ENCODE results near the gene ESRRA. TPM values are rescaled to one million over a fixed set of nuclear protein-coding genes. Genes with fewer than 3 reads are reported as not detected.

The ESRRA gene
- total and polyA plus RNA-seq, 9 of the 15 experiments (the other 6 are each of a cell fraction or from before 2014, with no cell fraction given): 0.27 to 89.7 (median 23.7) TPM

DNA sequence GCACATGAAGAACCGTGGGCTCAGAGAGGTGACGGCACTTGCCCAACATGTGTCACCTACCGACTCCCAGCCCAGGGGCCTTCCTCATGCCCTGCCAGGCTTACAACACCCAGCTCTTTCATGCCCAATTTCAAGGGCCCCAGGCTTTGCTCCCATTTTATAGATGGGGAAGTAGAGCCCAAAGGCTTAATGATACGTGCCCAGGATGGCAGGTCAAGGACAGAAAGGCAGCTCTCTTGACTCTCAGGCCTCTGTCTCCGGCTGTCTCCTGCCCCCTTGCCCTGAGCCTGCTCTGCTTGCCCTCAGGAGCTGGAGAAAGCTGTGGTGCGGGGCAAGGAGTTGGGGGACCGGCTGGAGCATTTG is 43.7 kb downstream of the ESRRA start:
- CTCF ChIA-PET (ENCODE audit: low intra/inter-chr PET ratio): no interaction called here
- Histone ChIP-seq H3K9me3 (replicated peaks; ENCODE audit: control insufficient read depth, insufficient read depth, low read depth, low read length) (no peaks in the 10 kb centered on the region), H3K36me3 (ENCODE audit: control insufficient read depth, insufficient read depth, low read length) (no peaks in the 10 kb centered on the region), H3K27ac (ENCODE audit: extremely low read depth, low read depth, low read length) (no peak overlapping the region), H4K20me1 (replicated peaks; ENCODE audit: control insufficient read depth, insufficient read depth, low read length) (no peaks in the 10 kb centered on the region), H3K4me1 (replicated peaks in 1 of 2; ENCODE audit: control insufficient read depth in 2 of 2, insufficient read depth in 2 of 2, low read length in 2 of 2) (peaks cover 2 to 60% of the 10 kb centered on the region in 2 experiments; a peak in 4 of 5 replicates), H3K9ac (ENCODE audit: insufficient read depth in 1 of 2, low read depth in 2 of 2, low read length in 2 of 2) (peak overlapping the region in 1 of 2 experiments; percentile 68; a peak in 1 of 4 replicates), H3K79me2 (ENCODE audit: control insufficient read depth, insufficient read depth, low read length) (no peaks in the 10 kb centered on the region), H2AFZ (ENCODE audit: low read depth, low read length) (no peak overlapping the region), H3K4me3 (no peak overlapping the region), H3K27me3 (ENCODE audit: control insufficient read depth in 2 of 2, insufficient read depth in 2 of 2, low read length in 2 of 2) (no peaks in the 10 kb centered on the region), H3K4me2 (ENCODE audit: insufficient read depth, low read length) (no peak overlapping the region), H3K9me1 (ENCODE audit: control insufficient read depth, insufficient read depth, low read length) (no peaks in the 10 kb centered on the region)
- WGBS (ENCODE audit: insufficient coverage, low coverage, missing lambda C conversion rate): 68% methylated on average over 7 of the region's 7 CpGs
- intact Hi-C loops (cut with micrococcal nuclease): no loop called here
- TF ChIP-seq BCOR (IDR thresholded peaks at IDR 0.05): peak; percentile 52; the same call in 1 of the 2 replicates
- peak in 1 of 2 experiments; percentile 22; a peak in 1 of 4 replicates for TF ChIP-seq KDM1A (IDR thresholded peaks at IDR 0.05)
- no peak for TF ChIP-seq ZNF165 (CRISPR knock-in tag; IDR thresholded peaks at IDR 0.05; ENCODE audit: borderline replicate concordance)
- in situ Hi-C loops (cut with MboI): no loop called here
- DNase-seq (ENCODE audit: extremely low read depth in 1 of 4, low spot score in 3 of 4): no peak
- FAIRE-seq: no peak
- ATAC-seq: no peak
- POLR2A ChIA-PET: interaction anchor here (0.6 to 1.4 kb wide), 3 partner anchors 31 to 352 kb away, joined by 3 to 6 read pairs (median 3); partner anchors contain the start of genes PRDX5 and TRMT112
- no TSS peak for BruUV-seq (replicated peaks)

GRCh38 chr11:64349404-64349803 is 44.1 kb downstream of the ESRRA start:
- no peaks in the 10 kb centered on the region for H3K27me3 ChIP-seq (ENCODE audit: control insufficient read depth in 2 of 2, insufficient read depth in 2 of 2, low read length in 2 of 2)
- H3K36me3 ChIP-seq (ENCODE audit: control insufficient read depth, insufficient read depth, low read length): no peaks in the 10 kb centered on the region
- 51% methylated on average over 9 of the region's 11 CpGs for WGBS (ENCODE audit: insufficient coverage, low coverage, missing lambda C conversion rate)
- peaks cover 2 to 60% of the 10 kb centered on the region in 2 experiments; a peak in 4 of 5 replicates for H3K4me1 ChIP-seq (replicated peaks in 1 of 2; ENCODE audit: control insufficient read depth in 2 of 2, insufficient read depth in 2 of 2, low read length in 2 of 2)
- no peak for ATAC-seq
- H3K9me1 ChIP-seq (ENCODE audit: control insufficient read depth, insufficient read depth, low read length): no peaks in the 10 kb centered on the region
- no peak overlapping the region for H3K4me2 ChIP-seq (ENCODE audit: insufficient read depth, low read length)
- TF ChIP-seq SMC3 (conservative IDR thresholded peaks at IDR 0.05; ENCODE audit: insufficient read depth, low read depth, low read length) (no peak), KLF16 (IDR thresholded peaks at IDR 0.05) (no peak), POLR2B (IDR thresholded peaks at IDR 0.05; ENCODE audit: low read depth, partially characterized antibody) (no peak), GABPB1 (CRISPR knock-in tag; IDR thresholded peaks at IDR 0.05) (no peak), NR1H2 (CRISPR knock-in tag; IDR thresholded peaks at IDR 0.05) (no peak), ZNF609 (CRISPR knock-in tag; IDR thresholded peaks at IDR 0.05; ENCODE audit: borderline replicate concordance) (no peak)
- in situ Hi-C loops (cut with MboI): no loop called here
- H3K79me2 ChIP-seq (ENCODE audit: control insufficient read depth, insufficient read depth, low read length): no peaks in the 10 kb centered on the region
- POLR2A ChIA-PET: interaction anchor here (0.6 to 1.4 kb wide), 3 partner anchors 32 to 352 kb away, joined by 3 to 6 read pairs (median 3); partner anchors contain the start of genes PRDX5 and TRMT112
- no TSS peak for BruUV-seq (replicated peaks)
- no peaks in the 10 kb centered on the region for H4K20me1 ChIP-seq (replicated peaks; ENCODE audit: control insufficient read depth, insufficient read depth, low read length)
- H3K9ac ChIP-seq (ENCODE audit: insufficient read depth in 1 of 2, low read depth in 2 of 2, low read length in 2 of 2): peak overlapping the region in 1 of 2 experiments; percentile 17; a peak in 1 of 4 replicates
- H3K9me3 ChIP-seq (replicated peaks; ENCODE audit: control insufficient read depth, insufficient read depth, low read depth, low read length): no peaks in the 10 kb centered on the region
- CTCF ChIA-PET (ENCODE audit: low intra/inter-chr PET ratio): no interaction called here
- H3K4me3 ChIP-seq: no peak overlapping the region
- H2AFZ ChIP-seq (ENCODE audit: low read depth, low read length): no peak overlapping the region
- no peak overlapping the region for H3K27ac ChIP-seq (ENCODE audit: extremely low read depth, low read depth, low read length)
- DNase-seq (ENCODE audit: extremely low read depth in 1 of 4, low spot score in 3 of 4): no peak
- intact Hi-C loops (cut with micrococcal nuclease): no loop called here
- no peak for FAIRE-seq
